ENCODE measurements around the gene GPC5.

GPC5 gene

DNA sequence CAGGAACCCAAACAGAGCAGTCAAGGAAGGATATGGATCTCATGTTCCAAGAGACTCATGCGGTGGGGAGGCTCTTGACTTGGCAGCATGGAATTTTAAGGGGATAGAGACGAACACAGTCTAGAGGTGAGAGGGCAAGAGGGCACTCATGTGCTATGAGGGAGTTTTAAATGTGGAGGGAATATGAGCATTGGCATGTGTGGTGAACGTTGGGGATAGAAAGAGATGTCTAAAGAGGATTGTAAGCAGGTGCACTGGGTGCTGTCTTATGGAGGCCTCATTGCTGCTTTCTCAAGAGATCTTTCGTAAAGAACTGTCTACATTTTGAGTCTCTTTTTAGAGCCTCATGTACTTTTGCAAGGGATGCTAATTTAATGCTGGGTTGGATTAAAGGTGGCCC is 1227.9 kb downstream of the GPC5 start:
- no peak for DNase-seq (ENCODE audit: low read depth)
- no peak overlapping the region for H3K4me3 ChIP-seq (ENCODE audit: control insufficient read depth, low read depth, low read length)
- TF ChIP-seq, protein P1, sequence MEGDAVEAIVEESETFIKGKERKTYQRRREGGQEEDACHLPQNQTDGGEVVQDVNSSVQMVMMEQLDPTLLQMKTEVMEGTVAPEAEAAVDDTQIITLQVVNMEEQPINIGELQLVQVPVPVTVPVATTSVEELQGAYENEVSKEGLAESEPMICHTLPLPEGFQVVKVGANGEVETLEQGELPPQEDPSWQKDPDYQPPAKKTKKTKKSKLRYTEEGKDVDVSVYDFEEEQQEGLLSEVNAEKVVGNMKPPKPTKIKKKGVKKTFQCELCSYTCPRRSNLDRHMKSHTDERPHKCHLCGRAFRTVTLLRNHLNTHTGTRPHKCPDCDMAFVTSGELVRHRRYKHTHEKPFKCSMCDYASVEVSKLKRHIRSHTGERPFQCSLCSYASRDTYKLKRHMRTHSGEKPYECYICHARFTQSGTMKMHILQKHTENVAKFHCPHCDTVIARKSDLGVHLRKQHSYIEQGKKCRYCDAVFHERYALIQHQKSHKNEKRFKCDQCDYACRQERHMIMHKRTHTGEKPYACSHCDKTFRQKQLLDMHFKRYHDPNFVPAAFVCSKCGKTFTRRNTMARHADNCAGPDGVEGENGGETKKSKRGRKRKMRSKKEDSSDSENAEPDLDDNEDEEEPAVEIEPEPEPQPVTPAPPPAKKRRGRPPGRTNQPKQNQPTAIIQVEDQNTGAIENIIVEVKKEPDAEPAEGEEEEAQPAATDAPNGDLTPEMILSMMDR (conservative IDR thresholded peaks at IDR 0.05; ENCODE audit: control insufficient read depth, insufficient read depth, low read depth, low read length): no peak

GRCh38 chr13:92640936-92641335 is 1242.5 kb downstream of the GPC5 start:
- no peak overlapping the region for H3K4me3 ChIP-seq (ENCODE audit: control insufficient read depth, low read depth, low read length)
- no peak for DNase-seq (ENCODE audit: low read depth)
- TF ChIP-seq, protein P1 (conservative IDR thresholded peaks at IDR 0.05; ENCODE audit: control insufficient read depth, insufficient read depth, low read depth, low read length): no peak

- no peak for DNase-seq (ENCODE audit: low read depth)
- TF ChIP-seq, protein P1 (conservative IDR thresholded peaks at IDR 0.05; ENCODE audit: control insufficient read depth, insufficient read depth, low read depth, low read length): no peak
- no peak overlapping the region for H3K4me3 ChIP-seq (ENCODE audit: control insufficient read depth, low read depth, low read length)
Observed at GRCh38 chr13:92649140-92649813, 1250.9 kb downstream of the GPC5 start.

DNA sequence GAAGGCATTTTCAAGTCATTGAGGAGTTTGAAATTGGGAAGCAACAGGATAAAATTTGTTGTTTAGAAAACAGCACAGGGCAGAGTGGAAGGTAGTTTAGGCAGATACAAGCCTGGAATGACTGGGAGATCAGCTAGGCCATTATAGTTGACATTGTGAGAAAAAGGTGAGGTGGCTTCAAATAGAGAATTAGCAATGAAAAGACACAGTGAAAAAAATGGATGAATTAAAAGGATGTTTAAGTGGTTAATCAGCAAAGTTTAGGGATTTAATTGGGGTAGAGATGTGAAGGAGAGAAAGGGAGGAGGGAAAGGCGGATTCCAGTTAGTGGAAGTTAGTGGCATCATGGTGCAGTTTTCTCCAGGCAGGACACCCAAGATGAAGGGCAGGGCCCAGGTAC is 1257.7 kb downstream of the GPC5 start:
- TF ChIP-seq, protein P1 (conservative IDR thresholded peaks at IDR 0.05; ENCODE audit: control insufficient read depth, insufficient read depth, low read depth, low read length): no peak
- DNase-seq (ENCODE audit: low read depth): no peak
- no peak overlapping the region for H3K4me3 ChIP-seq (ENCODE audit: control insufficient read depth, low read depth, low read length)

GRCh38 chr13:92656648-92657047 is 1258.2 kb downstream of the GPC5 start:
- TF ChIP-seq, protein P1 (conservative IDR thresholded peaks at IDR 0.05; ENCODE audit: control insufficient read depth, insufficient read depth, low read depth, low read length): no peak
- no peak overlapping the region for H3K4me3 ChIP-seq (ENCODE audit: control insufficient read depth, low read depth, low read length)
- DNase-seq (ENCODE audit: low read depth): no peak

DNA sequence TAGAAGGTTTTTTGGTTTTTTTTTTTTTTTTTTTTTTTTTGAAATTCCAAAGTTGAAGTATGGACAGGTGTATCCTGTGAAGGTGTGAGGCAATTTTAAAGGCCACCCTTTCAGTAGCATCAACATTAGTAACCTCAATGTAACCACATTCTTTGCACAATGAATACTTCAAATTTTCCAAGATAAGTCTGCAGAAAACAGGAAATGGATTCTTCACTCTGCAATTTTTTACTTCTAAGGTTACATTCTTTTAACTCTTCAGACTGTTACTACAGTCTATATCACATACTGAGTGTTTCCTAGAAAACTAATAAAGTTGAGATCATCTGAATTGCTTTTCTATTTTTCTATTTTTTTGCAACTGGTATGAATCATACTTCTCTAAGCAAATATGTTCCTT is 1259.1 kb downstream of the GPC5 start:
- no peak for DNase-seq (ENCODE audit: low read depth)
- TF ChIP-seq, protein P1 (conservative IDR thresholded peaks at IDR 0.05; ENCODE audit: control insufficient read depth, insufficient read depth, low read depth, low read length): no peak
- H3K4me3 ChIP-seq (ENCODE audit: control insufficient read depth, low read depth, low read length): no peak overlapping the region

DNA sequence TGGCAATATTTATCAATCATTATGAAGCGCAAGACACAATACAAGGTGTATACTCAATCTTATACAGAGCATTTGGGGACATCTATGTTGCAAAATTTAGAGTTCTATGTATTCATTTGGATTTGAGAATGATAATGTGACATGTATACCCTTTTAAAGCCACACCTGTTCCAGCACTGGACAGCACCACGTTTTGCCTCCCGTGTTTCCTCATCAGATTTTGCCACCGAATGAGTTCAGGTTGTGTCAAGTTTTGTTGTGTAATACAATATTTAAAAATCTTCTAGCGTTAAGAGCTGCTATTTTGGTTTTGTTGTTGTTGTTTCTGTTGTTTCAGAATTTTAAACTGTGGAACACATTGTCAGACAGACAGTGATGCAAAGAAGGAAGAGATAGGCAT is 1259.9 kb downstream of the GPC5 start:
- TF ChIP-seq, protein P1 (conservative IDR thresholded peaks at IDR 0.05; ENCODE audit: control insufficient read depth, insufficient read depth, low read depth, low read length): no peak
- H3K4me3 ChIP-seq (ENCODE audit: control insufficient read depth, low read depth, low read length): no peak overlapping the region
- DNase-seq (ENCODE audit: low read depth): no peak
